Measurements from ENCODE around the gene NBPF1. TPM values are rescaled to one million over a fixed set of nuclear protein-coding genes. Genes with fewer than 3 reads are reported as not detected.
"Not testable (repeated sequence)": the region's sequence is repeated elsewhere in the genome, so short reads cannot be mapped to it uniquely, and the experiment has no call there.

The NBPF1 gene
- total and polyA plus RNA-seq, 9 of the 15 experiments (the other 6 are each of a cell fraction or from before 2014, with no cell fraction given): 5.2 to 42.6 (median 24.1) TPM

DNA sequence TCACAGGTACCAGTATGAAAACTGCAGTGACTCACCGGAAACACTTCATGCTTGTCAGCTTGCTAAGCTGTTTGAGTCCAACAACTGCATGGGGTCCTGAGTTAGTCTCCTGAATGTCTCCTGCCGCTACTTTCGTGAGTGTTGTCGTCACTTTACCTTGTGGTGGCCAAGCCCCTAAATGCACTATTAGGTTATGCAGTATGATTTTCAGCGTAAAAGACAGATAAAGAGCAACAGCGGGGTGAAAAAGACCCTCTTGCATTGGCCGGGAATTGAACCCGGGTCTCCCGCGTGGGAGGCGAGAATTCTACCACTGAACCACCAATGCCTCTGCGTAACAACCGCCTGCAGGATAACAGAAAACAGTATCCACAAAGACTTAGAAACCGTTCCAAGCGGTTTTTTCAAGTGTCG lies 67.7 kb downstream of the NBPF1 start (continued):
- TF ChIP-seq RNF2 (IDR thresholded peaks at IDR 0.05): peak; percentile 51; the same call in 1 of the 2 replicates
- peak; percentile 69 for TF ChIP-seq EP300 (IDR thresholded peaks at IDR 0.05; ENCODE audit: low read length)
- TF ChIP-seq, protein P1, sequence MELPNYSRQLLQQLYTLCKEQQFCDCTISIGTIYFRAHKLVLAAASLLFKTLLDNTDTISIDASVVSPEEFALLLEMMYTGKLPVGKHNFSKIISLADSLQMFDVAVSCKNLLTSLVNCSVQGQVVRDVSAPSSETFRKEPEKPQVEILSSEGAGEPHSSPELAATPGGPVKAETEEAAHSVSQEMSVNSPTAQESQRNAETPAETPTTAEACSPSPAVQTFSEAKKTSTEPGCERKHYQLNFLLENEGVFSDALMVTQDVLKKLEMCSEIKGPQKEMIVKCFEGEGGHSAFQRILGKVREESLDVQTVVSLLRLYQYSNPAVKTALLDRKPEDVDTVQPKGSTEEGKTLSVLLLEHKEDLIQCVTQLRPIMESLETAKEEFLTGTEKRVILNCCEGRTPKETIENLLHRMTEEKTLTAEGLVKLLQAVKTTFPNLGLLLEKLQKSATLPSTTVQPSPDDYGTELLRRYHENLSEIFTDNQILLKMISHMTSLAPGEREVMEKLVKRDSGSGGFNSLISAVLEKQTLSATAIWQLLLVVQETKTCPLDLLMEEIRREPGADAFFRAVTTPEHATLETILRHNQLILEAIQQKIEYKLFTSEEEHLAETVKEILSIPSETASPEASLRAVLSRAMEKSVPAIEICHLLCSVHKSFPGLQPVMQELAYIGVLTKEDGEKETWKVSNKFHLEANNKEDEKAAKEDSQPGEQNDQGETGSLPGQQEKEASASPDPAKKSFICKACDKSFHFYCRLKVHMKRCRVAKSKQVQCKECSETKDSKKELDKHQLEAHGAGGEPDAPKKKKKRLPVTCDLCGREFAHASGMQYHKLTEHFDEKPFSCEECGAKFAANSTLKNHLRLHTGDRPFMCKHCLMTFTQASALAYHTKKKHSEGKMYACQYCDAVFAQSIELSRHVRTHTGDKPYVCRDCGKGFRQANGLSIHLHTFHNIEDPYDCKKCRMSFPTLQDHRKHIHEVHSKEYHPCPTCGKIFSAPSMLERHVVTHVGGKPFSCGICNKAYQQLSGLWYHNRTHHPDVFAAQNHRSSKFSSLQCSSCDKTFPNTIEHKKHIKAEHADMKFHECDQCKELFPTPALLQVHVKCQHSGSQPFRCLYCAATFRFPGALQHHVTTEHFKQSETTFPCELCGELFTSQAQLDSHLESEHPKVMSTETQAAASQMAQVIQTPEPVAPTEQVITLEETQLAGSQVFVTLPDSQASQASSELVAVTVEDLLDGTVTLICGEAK (IDR thresholded peaks at IDR 0.05): peak; percentile 87
- TF ChIP-seq, protein P1 (CRISPR knock-in tag; IDR thresholded peaks at IDR 0.05): not testable (repeated sequence)
- 0 out of 2 replicates have a peak, but pooled peaks have one; percentile 17 for TF ChIP-seq ZNF589 (CRISPR knock-in tag; IDR thresholded peaks at IDR 0.05; ENCODE audit: low read depth)
- peak; percentile 64; the same call in 1 of the 2 replicates for TF ChIP-seq BRD4 (IDR thresholded peaks at IDR 0.05)
- peak; percentile 65 for TF ChIP-seq ATF7 (IDR thresholded peaks at IDR 0.05)
- TF ChIP-seq CREB1 (IDR thresholded peaks at IDR 0.05): peak; percentile 40; the same call in 1 of the 2 replicates
- peak; percentile 18; the same call in 1 of the 2 replicates for TF ChIP-seq CREB1 (CRISPR knock-in tag; IDR thresholded peaks at IDR 0.05)
- peak; percentile 70 for TF ChIP-seq RB1 (IDR thresholded peaks at IDR 0.05; ENCODE audit: low read depth)
- TF ChIP-seq BDP1 (IDR thresholded peaks at IDR 0.05; ENCODE audit: insufficient read depth, insufficient read length): peak; percentile 57
- TF ChIP-seq MTA1 (IDR thresholded peaks at IDR 0.05; ENCODE audit: borderline replicate concordance): peak; percentile 80
- 0 out of 2 replicates have a peak, but pooled peaks have one; percentile 50 for TF ChIP-seq GATAD2A (IDR thresholded peaks at IDR 0.05)
- 0 out of 2 replicates have a peak, but pooled peaks have one; percentile 12 for TF ChIP-seq RFX1 (IDR thresholded peaks at IDR 0.05)
- TF ChIP-seq NFIC (IDR thresholded peaks at IDR 0.05): peak; percentile 84
- TF ChIP-seq NBN (IDR thresholded peaks at IDR 0.05; ENCODE audit: low read depth): peak; percentile 56; the same call in 1 of the 2 replicates
